HG02610 (cell line): ENCODE results near the gene YBX2.

ENCODE experiments used
- ATAC-seq: cut with Tn5 transposase; IDR thresholded peaks from one replicate; pipeline ENCODE4 v1.9.1; 2021; ENCODE audit warnings: mild to moderate bottlenecking, moderate library complexity; ENCODE audit not compliant: unreplicated experiment

The YBX2 gene

GRCh38 chr17:7323731-7324437, 29.4 kb upstream of the YBX2 start:
- no peak for ATAC-seq

GRCh38 chr17:7322520-7323194, 28.2 kb upstream of the YBX2 start:
- no peak for ATAC-seq

GRCh38 chr17:7321466-7321865, 27.0 kb upstream of the YBX2 start:
- ATAC-seq, result no peak

- no peak for ATAC-seq
These were observed 23.9 kb upstream of the YBX2 start for GRCh38 chr17:7318121-7318860.

- ATAC-seq, result no peak
These were observed 22.8 kb upstream of the YBX2 start for GRCh38 chr17:7317161-7317803.

- no peak for ATAC-seq
These were observed 21.3 kb upstream of the YBX2 start for GRCh38 chr17:7315570-7316235.

GRCh38 chr17:7314719-7315569, 20.5 kb upstream of the YBX2 start, which contains the start of gene GPS2:
GPS2 (minus strand) TSS chr17:7315360; CDS start chr17:7315052, 308 bp downstream.
- ATAC-seq, result peak; percentile 73

GRCh38 chr17:7313890-7314718, 19.7 kb upstream of the YBX2 start:
- no peak for ATAC-seq

DNA sequence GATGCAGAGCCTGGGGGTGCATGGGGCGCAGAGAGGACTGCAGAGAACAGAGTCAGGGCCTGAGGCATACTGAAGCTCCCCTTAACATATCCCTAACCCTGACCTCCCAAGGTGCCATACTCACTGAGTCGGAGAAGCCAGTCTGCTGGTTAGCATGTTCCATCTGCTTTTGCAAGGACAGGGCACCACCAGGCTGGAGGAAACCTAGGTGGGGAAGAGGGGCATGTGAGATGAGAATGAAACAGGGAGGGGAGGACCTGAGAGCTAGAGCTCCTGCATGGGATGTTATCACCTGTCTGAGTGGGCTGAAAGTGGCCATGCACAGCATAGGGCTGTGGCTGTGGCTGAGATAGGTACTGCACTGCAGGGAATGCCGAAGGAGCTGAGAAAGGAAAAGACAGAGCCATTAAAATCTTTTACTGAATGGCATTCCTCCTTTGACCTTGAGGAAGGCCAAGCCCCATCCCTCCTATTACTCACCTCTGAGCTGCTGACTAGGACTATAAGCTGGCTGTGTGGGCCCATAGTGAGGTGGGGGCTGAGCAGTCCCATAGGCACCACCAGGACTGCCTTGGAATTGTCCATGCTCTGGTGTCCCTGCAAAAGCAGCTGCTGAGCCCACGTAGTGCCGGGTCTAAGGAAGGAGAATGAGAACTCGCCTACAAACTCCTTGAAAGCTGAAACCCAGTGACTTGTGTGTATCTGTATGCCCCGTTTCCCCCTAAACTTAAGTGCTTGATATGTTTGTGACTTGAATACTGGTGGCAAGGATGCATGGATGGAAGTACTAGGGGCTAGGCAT, 18.9 kb upstream of the YBX2 start:
- no peak for ATAC-seq

DNA sequence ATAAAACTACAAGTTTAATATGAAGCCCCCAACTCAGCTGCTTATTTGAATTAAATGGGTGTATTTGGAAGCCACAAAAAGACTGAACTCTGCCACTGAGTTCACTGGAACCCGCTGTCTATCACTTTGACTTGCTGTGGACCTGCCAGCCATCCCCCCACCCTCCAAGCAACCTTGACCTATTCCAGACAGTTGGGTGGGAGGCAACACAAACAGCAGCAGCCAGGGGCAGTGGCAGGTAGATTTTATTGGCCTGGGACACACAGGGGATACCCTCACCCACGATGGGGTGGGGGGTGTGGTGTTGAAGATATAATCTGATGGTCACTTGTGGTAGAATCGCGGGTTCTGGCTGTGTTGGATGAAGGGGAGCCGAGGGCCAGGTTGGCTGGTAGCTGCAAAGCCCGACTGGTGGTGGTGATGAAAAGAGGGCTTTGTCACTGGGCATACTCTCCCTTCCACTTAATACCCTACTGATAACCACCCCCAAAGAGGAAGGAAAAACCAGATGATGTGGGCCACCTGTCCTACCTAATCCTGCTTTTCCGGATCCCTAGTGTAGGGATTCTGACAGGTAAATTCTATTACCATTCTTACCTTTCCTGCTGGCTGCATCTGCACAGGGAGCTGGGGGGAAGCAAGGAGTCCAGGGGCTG, 18.1 kb upstream of the YBX2 start:
- no peak for ATAC-seq

DNA sequence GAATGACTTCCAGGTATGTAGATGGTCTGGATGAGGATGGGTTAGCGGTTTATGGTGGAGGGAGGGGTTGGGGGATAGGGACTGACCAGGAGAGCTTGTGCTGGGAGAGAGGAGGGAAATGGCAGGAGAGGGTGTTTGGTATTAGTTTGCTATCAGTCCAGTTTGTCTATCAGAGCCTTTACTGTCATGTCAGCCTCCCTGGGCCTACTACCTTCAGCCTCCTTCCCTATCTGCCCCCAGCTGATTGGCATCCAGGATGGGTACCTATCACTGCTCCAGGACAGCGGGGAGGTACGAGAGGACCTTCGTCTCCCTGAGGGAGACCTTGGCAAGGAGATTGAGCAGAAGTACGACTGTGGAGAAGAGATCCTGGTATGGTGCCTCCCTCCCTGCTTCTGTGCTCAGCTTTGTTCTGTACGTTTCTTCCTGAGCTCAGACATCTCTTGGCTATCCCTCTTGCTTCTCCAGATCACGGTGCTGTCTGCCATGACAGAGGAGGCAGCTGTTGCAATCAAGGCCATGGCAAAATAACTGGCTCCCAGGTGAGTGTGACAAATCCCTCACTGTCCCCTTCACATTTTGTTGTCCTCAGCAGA, 16.8 kb upstream of the YBX2 start:
- no peak for ATAC-seq

GRCh38 chr17:7309628-7310027, 15.2 kb upstream of the YBX2 start:
- no peak for ATAC-seq

GRCh38 chr17:7308625-7309433, 14.4 kb upstream of the YBX2 start:
- ATAC-seq, result no peak

DNA sequence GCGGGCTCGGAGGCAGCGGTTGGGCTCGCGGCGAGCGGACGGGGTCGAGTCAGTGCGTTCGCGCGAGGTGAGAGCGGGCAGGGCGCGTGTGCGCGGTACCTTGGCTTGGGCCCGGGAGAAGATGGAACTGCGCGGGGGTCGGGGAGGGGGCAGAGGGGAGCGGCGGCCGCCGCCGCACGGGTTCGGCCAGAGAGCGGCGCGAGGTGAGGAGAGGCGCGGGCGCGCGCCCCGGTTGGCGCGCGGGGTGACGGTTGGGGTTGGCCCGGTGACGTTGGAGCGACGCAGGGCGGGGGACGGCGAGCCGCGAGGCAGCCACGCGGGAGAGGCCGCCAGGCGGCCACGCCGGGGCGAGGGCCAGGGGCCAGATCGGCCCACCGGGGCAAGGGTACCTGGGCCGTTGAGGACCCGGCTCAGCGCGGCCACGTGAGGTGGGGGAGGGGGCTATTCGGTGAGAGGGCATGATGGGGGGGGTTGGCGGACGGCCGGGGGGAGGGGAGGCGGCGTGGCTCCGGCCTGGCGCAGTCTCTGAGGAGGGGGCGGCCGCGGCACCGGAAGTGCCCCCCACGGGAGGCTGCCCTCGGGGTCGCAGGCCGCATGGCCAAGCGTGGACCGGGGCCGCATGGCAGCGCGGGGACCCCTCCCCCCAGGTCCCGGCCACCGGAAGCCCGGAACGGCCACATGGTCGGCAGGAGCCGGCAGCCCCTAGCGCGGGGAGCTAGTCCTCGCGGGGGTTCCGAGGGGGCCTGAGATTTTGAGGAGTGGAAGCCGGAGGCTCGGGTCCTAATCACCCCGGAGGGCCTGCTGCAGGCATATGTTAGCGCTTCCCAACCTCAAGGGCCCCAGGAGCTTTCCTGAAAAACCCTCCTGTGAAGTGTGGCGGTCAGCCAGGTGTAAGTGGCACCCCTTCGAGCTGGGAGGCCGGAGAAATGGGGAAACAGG, 13.5 kb upstream of the YBX2 start:
- no peak for ATAC-seq

DNA sequence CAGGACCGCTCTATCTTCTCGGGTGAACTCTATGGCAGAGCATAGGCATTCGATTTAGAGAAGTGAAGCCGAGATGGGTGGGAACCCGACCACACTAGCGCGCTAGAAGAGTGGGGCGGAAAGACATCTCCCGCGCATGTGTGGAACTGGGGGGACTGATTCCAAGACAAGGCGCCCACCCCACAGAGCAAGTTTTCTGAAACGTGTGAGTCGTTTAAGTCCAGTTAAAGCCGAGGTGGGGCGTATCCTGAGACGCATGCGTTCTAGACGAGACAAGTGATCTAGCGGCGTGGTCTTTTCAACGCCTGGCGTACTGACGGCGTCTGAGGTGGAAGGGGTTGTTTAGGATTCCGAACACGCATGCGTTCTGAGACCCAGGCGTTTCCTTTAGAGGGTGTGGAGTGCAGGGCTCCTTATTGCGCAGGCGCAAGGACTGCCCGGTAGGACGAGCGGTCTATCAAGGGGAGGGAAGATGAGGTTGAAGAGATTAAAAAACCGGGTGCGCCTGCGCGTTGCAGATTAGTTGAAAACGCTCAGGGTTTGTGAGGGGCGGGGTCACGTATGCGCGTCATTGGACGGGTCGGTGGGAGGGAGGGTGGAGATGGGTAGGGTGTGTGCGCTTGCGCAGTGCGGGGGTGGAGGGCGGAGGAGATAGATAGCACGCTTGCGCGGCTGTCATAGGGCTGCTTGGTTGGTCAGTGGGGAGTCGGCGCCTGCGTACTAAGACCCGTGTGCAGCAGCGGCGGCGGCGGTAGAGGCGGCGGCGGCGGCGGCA, 12.7 kb upstream of the YBX2 start, which contains the start of gene EIF5A:
TSS of gene EIF5A (plus strand) at position 718 of the 775 bp plus-strand sequence. CDS start 2,008 bp downstream, outside the sequence.
- ATAC-seq, result peak; percentile 71
